Kasumi-1 (cell line): Measurements from ENCODE around the gene PDPN.
"Not testable (repeated sequence)": the region's sequence is repeated elsewhere in the genome, so short reads cannot be mapped to it uniquely, and the experiment has no call there.

ENCODE experiments used
- DNase-seq, 2 experiments: peaks; one replicate each; lab custom pipeline; 2025; lab: John Stamatoyannopoulos, UW

Gene PDPN

DNA sequence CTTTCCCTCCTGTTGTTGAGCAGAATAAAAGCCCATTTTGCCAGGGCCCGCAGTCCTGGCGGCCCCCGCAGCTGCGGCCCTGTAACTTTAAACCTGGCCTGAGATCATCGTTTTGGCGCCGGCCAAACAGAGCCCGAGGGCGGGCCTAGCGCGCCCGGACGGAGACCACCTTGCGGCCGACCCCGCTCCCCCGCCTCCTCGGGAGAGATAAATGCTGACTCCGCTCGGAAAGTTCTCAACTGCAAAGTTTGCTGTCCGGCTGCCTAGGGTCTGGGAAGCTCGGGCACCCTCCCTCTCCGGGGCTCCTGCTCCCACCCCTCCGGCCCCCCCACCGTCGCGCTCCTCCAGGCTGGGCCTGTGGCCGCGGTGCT, at the start of gene PDPN:
TSS of gene PDPN (plus strand) at position 238 of the 371 bp plus-strand sequence. CDS start 202 bp downstream, outside the sequence.
- DNase-seq: no peak

DNA sequence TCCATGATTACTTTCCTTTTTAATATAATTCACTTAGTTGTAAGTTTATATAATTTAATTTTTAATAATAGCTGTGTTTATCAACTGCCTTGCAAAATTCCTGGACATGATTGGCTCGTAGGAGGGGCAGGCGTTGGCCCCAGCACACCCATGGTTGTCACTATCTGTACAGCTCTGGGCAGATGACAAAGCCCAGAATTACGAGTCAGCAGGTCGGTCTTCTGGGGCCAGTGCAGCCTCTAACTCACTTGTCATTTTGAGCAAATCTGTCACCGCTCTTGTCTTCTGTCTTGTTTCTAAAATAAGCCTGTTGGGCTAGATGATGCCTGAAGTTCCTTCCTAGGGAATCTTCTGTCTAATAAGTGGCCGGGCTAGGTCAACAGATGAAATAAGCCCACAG, 48.4 kb upstream of the PDPN start:
- DNase-seq: no peak

DNA sequence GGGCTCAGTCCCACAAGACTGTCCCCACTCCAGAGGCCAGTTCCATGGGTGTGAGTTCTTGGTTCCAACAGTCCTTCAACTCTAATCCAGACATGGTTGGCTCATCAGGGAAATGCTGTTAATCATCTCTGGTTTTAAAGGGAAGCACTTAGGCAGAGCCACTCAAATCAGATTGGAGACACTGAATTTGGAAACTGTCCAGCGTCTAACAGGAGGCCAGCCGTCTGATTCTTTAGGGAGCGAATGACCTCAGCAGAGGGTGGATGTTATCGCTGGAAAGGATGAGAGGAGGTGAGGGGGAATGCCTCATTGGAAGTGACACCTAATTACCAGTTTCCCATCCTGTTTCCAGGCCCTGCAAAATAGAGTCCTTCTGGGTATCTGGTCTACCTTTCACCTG, 47.1 kb upstream of the PDPN start:
- DNase-seq: no peak

- DNase-seq: no peak
Measured at GRCh38 chr1:13538832-13539231, 44.8 kb upstream of the PDPN start.

GRCh38 chr1:13539683-13540082, 43.9 kb upstream of the PDPN start:
- no peak for DNase-seq

DNA sequence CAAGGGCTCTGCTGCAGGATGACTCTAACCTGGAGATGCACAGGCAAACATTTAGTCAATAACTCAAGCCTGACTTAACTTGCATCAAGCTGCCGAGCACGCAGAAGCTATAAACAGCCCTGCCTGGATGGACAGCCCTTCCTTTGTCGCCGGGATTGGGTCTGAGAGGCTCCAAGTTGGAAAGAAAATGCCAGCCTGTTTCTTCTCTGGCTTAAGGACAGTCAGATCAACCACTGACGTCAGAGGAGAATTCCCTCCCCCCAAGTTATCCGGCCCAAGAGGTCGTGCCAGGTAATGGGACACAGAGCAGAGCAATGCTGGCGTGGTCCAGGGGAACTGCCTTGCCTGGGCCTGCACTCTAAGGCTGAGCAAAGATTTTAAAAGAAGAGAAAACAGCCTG, 42.8 kb upstream of the PDPN start:
- DNase-seq: no peak

- DNase-seq: no peak
Measured at GRCh38 chr1:13541435-13542215, 42.0 kb upstream of the PDPN start.

DNA sequence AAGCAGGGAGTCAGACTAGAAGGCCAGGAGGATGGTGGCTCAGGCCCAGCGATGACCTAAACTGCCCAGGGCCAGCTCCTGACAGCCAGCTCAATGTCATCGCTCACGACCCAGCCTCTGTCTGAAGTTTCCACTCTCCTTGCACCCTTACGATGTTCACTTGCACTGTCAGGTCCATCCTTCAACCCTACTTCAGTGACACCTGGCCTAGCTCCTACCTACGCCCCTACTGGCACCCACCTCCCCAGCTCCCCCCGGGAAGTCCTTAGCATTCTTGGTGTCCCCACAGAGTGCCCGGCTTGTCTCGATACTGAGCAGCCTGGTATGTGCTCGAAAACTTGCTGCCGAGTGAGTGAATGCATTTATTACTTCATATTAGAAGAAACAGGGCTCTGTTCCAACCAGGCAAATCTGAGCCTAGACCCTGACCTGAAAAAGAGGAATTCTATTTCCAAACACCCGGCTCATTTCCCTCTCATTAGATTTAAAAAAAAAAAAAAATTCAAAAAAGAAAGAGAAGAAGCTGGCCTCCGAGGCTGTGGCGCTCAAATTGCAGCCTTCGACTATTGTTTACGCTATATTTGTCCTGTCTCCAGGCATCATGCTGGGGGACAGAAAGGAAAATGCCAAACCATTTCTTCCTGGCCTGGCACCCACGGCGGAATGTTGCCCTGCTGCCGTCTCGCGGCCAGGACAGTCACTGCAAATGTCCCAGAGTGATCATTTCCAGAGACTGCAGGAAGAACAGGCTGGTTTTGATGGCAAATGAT, 40.0 kb upstream of the PDPN start:
- DNase-seq: no peak

- DNase-seq: no peak
Measured at GRCh38 chr1:13544221-13544556, 39.4 kb upstream of the PDPN start.

- DNase-seq: no peak
Measured at GRCh38 chr1:13546791-13547190, 36.8 kb upstream of the PDPN start.

GRCh38 chr1:13548281-13548680, 35.4 kb upstream of the PDPN start:
- no peak for DNase-seq

GRCh38 chr1:13549021-13549420, 34.6 kb upstream of the PDPN start:
- DNase-seq: no peak

DNA sequence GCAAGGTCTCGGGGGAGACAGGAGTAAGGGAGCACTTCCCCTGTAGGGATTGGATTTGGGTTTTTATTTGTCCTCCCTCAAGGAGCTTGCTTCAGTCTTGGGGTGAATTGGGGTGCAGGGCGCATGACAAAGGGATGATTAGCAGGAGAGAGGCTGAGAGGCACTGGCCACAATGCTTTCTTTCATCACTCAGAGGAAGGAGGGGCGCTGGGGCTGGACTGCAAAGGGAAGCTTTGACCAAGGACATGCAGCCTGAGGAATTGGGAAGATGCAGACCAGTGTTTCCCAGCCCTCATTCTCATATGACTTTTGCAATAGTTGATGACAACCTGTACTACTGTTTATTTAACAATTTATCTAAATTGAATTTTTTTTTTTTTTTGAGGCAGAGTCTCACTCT, 34.1 kb upstream of the PDPN start:
- DNase-seq: no peak

GRCh38 chr1:13550663-13551062, 33.0 kb upstream of the PDPN start:
- no peak for DNase-seq

GRCh38 chr1:13554798-13555197, 28.8 kb upstream of the PDPN start:
- no peak for DNase-seq

DNA sequence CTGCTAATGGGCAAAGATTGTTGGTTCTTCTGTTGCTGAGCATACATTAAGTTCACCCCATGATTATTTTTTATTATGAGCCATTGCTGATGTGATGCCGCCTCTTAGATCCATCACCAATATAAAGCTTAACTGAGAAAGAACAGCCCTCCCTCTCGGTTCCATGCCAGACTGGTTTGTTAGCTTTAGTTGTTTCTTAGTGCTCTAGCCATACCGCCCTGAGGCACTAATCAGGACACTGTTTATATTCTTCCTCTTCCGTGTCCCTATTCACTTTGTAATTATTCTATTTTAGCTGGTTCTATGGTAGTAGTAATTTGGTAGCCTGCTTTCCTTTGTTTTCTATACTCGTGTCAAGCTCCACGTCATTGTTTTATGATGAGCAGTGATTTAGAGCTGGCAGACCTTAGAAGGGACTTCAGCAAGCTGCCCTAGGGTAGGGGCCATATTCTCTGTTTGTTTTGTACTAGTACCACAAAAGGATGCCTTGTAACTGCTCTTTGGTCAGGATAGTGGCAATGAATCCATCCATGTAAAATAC, 27.3 kb upstream of the PDPN start:
- no peak for DNase-seq

GRCh38 chr1:13560541-13560940, 23.1 kb upstream of the PDPN start:
- no peak for DNase-seq

- DNase-seq: not testable (repeated sequence)
Measured at GRCh38 chr1:13562981-13563380, 20.7 kb upstream of the PDPN start.

DNA sequence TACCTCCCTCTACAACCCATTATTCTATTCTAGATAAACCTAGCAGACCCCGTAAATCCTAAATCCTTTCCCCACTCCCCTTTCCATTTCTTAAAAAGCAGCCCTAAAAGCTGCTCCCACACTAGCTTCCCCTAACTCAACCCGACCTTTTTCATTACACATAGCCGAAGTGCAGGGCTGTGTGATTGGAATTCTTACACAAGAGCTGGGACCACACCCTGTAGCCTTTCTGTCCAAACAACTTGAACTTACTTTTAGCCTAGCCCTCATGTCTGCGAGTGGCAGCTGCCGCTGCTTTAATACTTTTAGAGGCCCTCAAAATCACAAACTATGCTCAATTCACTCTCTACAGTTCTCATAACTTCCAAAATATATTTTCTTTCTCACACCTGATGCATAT, 19.6 kb upstream of the PDPN start:
- DNase-seq: no peak

- DNase-seq: not testable (repeated sequence)
Measured at GRCh38 chr1:13570435-13570834, 13.2 kb upstream of the PDPN start.

DNA sequence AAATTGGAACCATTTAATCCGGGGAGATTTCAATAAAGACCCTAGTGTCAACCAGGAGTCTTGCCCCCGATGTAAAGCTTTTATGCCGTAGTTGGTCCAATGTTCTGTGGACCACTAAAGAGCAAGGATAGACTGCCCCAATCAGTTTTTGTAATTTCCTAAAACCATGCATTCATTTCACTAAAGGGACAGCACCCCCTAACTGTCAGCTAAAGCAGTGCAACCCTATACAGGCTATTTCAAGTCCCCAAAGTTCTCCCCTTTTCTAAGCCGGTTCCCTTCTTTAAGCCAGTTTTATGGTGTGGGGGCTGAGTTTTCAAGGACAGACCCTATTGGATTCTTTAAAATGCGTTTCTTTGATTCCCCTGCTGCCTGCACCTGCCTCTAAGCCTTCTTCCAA, 12.7 kb upstream of the PDPN start:
- DNase-seq: no peak

DNA sequence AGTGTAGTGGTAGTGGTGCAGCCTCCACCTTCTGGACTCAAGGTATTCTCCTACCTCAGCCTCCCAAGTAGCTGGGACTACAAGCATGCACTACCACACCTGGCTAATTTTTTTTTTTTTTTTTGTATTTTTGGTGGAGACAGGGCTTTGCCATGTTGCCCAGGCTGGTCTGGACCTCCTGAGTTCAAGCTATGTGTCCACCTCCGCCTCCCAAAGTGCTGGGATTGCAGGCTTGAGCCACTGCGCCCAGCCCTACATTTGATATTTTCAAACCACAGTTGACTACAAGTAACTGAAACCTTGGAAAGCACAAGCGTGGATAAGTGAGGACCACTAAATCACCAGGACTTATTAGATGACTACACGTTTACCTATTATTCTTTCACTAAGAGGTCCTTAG, 10.0 kb upstream of the PDPN start:
- DNase-seq: no peak

- DNase-seq: no peak
Measured at GRCh38 chr1:13576926-13577325, 6.7 kb upstream of the PDPN start.
